HG03442 (cell line): ENCODE measurements around the gene SCAANT1.

Experiments used
- ATAC-seq: cut with Tn5 transposase; IDR thresholded peaks from one replicate; pipeline ENCODE4 v1.9.1; 2021; ENCODE audit warnings: mild to moderate bottlenecking, moderate library complexity; ENCODE audit not compliant: unreplicated experiment

SCAANT1 gene

DNA sequence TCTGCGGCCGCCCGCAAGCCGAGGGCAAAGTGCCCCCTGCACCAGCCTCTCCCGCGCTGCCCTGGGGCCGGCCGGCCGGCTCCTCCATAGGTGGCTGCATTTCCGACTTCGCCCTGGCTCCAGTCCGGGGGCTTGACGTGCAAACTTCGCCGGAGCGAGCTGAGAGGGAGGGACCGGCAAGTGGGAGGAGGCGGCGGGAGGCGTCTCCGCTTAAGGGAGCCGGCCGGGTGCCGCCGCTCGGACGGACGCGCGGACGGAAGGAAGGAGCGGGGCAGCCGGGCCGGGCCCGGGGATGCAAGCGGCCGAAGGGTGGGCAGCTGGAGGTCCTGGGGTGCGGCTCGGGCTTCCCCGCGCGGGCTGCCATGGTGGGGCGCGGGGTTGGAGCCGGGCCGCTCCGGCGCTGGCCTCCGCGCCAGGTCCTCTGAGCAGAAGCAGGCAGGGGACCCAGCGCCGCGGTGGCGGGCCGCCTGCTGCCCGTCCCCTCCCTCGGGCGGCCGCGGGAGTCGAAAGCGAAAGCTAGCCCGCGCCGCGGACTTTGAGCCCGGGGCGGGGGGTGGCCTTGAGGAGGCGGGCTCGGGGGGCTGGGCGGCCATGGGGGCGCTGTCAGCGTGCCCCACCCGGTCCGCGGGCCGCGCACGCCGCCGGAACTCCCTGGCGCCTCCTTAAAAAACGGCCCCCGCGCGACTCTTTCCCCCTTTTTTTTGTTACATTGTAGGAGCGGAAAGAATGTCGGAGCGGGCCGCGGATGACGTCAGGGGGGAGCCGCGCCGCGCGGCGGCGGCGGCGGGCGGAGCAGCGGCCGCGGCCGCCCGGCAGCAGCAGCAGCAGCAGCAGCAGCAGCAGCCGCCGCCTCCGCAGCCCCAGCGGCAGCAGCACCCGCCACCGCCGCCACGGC lies at the start of gene SCAANT1:
Gene SCAANT1 (minus strand): TSS at position 511 of the 895 bp plus-strand sequence.
- peak; percentile 78 for ATAC-seq

DNA sequence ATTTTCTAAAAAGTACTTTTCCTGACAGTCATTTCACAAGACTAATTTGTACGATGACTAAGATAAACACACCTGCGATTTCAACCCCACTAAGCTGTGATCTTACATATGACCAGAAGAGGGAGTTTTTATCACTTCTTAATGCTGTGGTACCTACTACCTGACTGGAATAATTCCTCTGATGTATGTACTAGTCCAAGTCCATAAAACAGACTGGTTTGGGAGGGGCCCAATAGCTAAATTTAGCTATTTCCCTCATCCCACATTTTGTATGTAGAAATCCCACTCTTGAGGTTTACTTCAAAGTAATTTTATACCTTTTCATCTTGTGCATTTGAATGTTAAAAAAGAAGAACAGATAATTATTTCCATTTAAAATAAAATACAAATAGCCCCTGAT lies 49.7 kb upstream of the SCAANT1 start:
- ATAC-seq: peak; percentile 87

DNA sequence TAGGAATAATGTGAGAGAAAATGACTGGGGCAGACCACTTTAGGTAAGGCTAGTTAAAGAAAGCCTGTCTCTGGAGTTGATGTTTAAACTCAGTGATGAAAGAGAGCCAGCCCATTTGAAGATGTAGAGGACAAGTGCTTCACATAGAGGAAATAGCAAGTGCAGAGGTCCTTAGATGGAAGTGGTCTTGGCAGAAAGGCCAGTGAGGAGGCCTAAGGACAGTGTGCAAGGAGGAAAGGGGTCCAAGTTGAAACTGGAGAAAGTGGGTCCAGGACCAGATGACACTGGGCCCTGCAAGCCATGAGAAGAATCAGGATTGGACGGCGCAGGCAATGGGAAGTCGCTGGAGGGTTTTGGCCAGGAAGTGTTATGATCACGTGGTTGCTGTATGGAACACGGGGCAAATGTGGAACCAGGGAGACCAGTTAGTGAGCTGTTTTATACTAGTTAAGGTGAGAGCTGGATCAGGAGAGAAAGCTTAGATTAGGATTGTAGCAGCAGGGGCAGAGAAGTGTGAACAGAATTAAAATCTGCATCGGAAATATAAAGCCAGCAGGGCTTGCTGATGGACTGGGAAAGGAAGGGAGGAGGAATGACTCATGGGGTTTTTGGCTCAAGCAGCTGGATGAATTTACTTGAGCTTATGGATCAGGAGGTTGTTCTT lies 48.0 kb upstream of the SCAANT1 start:
- ATAC-seq: no peak

DNA sequence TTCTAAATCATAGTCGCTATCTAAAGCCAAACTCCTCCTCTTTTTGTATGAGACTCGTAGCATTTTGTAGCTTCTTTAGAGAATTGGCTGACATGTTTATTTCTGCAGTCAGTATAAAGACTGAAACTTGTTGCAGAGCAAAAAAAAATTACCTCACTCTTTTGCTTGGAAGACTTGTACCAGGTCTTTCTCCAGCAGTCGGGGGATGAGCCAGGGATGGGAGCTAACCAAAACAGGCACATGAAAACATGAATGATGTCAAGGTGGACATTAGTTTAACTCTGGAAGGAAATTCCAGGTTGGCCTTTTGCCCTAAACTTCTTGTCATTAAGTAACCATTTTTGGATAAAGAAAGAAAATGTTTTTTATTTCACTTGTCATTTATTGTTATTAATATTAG lies 47.0 kb upstream of the SCAANT1 start:
- no peak for ATAC-seq

DNA sequence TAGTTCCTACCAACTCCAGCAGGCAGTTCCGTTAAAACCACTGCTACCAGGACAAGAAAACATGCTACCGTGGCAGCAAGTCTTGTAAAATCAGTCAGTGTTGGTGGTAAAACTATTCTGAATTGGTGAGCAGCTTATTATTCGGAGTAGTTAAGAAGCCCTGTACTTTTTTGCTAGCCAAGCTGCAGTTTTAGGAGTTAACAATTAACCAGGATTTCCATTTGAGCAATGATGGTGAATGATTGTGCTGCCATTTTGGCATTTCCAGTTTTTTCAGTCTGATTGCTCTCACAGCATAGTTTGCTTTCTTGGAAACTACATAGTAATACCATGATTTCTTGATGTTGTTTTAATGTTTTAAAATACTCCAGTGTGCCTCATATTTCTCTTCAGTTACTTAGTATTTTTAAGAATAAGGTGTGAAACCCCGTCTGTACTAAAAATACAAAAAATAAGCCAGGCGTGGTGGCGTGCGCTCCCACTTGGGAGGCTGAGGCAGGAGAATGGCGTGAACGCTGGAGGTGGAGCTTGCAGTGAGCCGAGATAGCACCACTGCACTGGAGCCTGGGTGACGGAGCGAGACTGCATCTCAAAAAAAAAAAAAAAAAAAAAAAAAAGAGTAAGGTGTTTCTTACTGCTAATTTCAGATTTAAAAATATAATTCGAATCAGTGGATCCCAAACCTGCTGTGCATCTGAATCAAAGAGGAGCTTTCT lies 43.8 kb upstream of the SCAANT1 start:
- no peak for ATAC-seq

DNA sequence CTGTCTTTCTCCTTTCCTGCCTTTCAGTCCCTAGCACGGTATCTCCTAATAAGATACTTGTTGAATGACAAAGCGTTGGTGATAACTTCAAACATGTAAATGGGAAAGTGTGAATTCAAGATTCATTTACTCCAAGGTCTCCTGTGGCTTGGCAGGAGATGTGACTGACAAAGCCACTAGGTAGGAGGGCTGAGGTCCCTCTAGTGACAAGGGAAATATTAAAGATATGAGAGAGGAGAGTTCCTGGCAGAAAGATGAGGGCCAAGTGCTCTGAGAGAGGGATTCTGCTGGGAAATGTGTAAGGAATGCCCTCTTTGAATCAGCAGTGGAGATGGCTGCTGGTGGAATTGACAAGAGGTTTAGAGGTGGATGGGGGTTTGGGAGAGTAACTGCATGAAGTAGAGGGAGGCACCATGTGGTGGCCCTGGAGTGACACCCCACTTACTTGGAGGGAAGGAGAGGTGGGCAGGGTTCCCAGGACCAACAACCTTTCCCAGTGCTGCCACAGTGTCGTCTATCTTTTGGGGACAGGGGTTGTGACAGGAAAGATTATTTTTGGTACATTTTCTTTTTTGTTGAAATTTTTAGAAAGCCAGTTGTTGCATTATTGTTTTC lies 43.0 kb upstream of the SCAANT1 start:
- no peak for ATAC-seq

DNA sequence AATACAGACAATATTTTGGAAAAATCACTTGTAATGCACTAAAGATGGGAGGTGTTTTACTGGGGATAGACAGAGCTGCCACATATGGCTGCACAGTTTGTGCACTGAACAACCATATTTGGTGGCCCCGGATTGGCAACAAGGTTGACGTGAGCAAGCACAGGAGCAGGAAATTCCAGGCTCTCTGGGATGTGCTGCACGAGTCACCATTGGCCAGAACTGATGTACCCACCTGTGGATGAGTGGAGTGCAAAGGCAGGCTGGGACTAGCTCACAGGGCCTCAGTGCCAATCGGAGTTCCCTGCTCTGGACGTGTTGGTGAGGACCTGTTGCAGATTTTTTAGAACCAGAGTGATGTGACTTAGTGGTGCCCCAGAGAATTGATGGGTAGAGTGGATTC lies 42.0 kb upstream of the SCAANT1 start:
- no peak for ATAC-seq

DNA sequence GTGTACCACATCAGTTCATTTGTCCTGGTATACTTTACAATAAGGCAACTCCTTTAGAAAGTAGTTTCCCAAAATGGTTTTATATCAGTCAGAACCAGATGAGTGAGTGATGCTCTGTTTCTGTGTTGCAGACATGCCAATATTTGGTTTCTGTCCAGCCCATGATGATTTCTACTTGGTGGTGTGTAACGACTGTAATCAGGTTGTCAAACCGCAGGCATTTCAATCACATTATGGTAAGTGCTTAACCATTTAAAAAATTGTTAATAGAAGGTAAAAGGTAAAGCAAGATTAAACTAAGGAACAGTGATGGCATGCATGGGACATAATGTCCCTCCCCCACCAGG lies 40.0 kb upstream of the SCAANT1 start:
- no peak for ATAC-seq

DNA sequence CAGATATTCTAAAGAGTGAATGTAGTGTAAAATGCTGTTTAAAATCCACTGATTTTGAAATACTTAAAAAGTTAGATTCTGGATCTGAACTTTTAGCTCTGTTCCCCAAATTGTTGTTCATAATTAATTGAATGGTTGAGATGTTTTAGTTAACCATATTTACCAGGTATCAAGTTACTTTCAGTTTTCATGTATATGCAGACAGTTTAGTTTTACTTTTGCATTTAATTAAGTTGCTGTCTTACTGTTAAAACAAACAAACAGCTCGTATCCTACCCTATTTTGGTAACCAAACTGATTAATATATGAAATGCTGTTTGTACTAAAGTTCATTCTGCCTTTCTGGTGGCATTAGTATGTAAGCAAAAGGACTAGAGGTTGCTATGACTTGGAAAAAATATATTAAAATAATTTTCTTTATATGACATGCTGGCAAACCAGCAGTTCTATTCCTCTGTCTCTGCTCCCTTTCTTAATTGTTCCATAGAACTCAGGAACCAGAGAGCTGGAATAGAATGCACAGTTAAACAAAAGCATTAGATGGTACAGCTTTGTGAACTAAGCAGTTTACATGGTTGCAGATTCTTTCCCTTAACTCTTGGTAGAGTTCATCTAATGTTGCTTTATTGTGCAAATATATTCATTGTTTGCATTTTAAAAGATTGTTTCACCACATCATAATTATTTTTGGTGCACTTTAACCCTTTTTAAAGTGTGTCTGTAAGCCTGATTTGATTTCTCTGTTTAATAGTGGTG lies 39.5 kb upstream of the SCAANT1 start:
- peak; percentile 51 for ATAC-seq

DNA sequence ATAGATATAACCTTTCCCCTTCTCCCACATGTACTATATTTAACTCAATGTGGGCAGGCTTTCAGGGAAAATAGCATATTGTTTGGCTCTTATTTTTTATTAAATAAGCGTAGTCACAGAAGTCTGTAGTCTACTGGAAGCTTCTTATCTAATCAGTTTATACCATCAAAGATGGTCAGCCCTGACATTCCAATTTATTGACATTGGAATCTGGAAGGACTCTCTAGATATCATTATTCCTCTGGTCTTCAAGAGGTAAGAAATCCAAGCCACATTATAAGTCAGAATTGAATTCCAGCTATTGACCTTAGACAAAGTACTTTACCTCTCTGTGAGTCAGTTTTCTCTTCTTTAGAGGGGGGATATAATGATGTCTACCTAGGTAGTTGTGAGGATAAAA lies 38.5 kb upstream of the SCAANT1 start:
- ATAC-seq: no peak

DNA sequence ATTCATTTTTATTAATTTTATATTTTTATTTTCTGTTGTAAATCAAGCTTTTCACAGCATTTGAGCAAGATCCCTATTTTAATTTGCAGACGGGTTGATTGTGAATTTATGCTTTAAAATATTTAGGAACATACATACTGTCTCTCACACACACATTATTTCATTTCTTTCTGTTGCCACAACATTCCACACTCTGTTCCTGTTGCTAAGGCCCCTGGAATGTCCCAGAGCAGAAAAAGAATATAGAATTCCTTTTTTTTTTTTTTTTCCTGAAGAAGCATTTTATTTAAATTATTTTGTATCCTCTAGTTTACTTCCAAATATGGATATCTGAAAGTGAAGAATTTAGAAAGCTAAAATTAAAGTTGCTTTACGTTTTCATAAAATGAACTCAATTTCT lies 36.8 kb upstream of the SCAANT1 start:
- no peak for ATAC-seq

DNA sequence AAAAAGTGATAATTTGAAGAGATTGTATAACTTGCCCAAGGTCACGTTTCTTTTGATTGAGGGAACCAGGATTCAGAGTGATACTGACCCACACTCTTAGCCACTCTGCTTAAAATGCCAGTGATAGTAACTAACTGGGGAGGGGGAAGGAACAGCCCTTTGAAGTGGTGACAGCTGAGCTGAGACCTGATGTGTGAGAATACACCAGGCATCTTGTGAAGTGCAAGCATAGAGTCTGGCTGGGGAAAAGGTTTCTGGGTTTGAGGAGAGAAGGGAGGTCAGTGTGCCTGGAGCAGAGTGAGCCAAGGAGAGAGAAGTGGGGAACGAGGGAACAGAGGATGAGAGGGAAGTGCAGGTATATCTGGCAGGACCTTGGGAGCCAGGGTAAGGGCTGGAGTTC lies 35.4 kb upstream of the SCAANT1 start:
- no peak for ATAC-seq

DNA sequence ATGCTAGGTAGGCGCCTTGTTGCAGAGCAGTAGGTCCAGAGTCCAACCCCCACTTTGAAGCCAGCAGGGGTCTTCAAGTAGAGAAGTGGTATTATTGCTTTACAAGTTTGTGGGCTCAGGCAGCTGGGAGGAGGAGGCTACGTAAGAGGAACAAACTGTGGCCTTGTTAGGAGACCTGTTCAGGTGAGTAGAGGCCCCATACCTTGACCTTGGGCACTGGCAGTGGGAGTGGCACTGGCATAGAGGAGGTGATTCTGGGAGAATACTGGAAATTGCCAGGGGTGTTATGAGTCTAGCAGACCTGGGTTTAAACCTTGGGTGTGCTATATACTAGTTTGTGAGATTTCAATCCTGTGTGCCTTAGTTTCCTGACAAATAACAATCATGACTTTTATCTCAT lies 34.6 kb upstream of the SCAANT1 start:
- ATAC-seq: no peak

DNA sequence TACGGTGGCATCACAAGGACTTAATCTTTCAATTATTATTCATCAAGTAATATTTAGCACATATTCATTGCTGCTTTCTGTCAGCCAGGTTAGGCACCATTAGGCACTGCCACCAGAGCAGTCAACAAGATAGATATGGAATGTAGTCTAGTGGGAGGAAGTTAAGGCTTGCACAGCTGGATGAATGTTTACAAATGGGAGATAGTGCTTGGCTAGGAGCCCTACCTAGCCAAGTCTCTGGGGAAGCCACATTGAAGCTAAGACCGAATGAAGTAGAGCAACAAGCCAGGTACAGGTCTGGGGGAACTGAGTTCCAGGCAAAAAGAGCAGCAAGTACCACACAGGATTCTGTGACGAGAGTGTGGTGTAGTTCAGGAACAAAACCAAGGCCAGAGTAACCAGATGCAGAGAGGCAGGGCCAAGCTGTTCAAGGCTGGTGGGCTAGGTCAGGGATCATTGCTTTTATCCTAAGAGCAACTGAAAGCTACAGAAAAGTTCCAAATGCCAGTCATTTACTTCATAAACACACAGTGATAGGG lies 33.4 kb upstream of the SCAANT1 start:
- no peak for ATAC-seq

DNA sequence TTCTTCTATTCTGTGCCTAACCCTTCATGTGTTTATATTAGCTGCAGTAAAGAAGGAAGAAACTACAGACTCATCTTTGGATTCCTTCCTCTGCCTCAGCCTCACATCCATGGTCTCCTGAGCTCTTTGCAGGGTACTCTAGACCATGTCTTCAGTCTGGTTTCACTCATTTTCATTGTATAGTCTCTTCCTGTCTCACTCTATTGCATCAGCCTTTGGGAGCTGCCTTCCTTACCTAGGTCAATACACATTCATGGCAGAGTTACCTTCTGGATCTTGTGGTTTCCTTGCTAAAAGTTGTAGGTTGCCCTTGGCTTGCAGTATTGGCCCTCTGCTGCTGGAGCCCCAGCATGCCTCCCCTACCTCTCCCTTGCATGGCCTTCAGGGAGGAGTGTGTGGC lies 31.5 kb upstream of the SCAANT1 start:
- no peak for ATAC-seq

DNA sequence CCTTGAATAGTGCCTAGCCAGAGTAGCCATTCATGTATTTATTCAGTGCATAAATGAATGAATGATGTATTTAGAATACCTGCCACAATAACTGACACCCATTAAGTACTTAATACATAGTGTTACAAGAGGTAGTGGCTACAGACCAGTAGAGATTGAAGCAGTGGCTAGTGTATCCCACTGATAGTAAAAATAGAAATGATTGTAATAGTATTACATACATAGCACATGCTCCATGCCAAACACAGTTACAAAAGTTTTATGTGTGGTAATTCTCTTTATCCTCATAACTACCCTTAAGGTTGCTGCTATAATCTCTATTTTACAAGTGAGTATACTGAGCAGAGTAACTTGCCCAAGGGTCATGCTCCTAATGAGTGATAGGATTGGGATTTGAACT lies 30.3 kb upstream of the SCAANT1 start:
- no peak for ATAC-seq

DNA sequence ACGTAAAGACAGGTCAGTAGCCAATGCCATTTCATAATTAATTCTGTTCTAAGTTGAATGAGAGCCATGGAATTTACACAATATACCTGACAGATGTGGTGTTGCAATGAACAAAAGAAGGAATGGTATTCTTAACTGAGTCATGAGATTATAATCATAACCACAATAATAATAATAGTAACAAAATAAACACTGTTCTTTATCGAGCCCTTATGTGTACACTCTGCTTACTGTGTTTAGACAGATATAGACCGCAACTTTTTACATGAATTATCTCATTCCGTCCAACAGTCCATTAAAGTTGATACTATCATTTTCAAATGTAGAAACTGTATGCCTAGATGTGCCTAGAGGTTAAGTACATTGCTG lies 28.2 kb upstream of the SCAANT1 start:
- no peak for ATAC-seq

DNA sequence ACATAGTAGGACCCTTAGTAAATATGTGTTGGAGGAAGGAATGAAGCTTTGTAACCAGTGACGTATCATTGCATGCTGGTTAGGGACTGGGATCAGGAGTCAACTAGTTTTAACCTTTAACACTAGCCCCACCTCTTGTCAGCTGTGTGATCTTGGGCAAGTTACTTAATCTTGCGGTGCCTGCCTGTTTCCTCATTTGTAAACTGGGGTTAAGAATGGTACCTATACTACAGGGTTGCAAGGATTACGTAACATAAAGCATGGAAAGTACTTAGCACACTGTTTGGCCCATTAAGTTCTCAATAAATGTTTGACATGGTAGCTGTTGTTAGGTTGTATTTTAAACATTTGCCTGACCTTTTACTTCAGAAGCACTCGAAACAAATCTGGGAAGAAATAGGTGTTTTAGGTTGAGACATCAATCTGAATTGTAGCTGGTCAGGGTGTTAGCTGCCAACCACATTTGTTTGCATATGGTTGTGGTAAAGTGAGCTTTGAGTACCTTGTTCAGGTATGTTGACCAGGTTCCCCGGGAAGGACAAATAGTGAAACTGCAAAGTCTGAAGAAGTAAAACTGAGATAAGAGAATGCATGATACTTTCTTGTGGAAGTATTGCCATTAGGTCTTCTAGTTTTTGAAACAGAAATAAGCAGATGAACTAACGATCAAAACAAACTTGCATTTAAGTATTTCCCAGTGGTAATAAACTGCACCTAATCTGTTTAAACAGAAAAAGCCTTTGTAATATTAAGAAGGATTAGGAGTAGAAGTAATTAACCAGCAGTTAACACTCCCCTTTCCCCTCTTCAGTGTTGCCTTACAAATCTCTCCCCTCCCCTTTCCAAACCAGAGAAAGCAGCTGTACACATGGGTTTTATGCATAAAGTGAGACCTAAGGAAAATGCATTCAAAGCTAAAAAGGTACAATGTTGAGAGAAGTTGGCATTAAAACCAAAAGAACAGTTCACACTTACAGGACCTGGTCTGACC lies 25.8 kb upstream of the SCAANT1 start:
- peak; percentile 58 for ATAC-seq

DNA sequence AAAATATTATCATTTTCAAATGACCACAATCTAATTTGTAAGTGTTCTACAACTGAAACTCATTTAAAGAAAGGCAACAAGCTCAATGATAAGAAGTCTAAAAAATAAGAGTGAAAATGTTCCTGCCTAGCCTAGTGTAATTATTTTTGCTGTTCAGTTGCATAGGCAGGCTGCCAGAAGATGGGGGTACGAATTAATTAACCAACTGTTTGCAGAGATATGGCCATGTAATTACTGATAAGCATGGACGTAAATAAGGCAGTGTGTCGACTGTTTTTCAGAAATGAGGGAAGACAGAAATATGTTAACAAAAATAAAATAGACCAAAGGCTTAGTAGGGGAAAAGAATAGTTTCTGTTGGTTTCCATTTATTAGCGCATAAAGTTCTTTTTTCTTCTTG lies 24.7 kb upstream of the SCAANT1 start:
- ATAC-seq: no peak
